Fibroblast of skin of left biceps (primary cell): ENCODE measurements around the gene HOXA9.
A peak's percentile ranks its signal among the peaks of the same experiment; 100 is the strongest.

Experiments
- DNase-seq, 2 experiments: peaks; one replicate each; pipeline ENCODE4 v3.0.0-alpha.2; 2013; ENCODE audit warnings: low read depth in 2 of 2

Gene HOXA9

DNA sequence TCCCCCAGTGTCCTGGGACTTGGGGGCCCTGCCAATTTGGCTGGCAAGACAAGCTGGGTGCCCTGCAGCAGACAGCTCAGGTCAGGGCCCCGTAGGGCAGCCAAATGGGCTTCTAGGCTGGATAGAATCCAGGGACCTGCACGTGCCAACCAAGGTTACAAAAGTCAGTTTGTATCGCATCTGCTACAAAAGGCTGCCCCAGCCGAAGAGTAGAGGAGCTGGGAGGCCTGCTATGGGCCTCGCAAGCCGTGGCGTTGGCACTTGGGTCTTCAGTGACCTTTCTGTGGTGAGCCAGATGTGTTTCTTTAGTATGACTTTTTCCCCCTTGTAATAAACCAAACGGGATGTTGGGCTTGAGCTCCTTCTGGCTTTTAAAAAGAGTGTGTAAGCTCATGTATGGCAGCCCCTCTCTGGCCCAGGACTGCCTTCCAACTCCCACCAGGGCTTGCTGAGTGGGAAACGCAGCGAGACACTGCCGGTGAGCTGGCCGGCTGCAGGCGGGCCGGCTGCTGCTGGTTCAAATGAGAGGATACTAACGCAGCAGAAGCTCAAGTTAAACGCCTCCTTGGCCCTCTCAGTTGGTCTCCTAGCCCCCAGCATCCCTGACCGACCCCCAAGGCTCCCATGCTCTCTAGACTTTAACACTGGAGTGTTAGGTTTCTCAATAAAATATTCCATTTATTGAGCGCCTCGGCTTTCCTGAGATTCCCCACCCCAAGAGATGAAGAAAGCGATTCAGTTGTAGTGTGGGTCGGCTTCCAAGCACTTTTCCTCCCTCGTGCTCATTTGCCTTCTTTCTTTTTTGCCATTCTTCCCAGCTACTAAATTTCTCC, 11.8 kb upstream of the HOXA9 start:
- no peak for DNase-seq

DNA sequence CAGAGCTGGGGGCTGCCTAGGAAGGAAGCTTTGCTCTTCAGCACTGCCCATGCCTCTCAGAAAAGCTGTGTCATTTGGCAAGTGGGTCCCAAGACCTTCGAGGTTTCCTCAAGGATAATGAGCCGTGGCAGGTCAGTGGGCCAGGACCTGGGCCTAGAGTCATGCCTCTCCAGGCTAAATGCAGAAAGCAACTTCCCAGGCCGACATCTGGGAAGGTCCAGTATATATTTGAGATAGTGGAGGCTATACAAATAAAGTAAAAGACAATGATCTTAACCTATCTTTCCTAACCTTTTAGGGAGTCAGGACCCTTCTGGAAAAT, 11.1 kb upstream of the HOXA9 start:
- DNase-seq = no peak

DNA sequence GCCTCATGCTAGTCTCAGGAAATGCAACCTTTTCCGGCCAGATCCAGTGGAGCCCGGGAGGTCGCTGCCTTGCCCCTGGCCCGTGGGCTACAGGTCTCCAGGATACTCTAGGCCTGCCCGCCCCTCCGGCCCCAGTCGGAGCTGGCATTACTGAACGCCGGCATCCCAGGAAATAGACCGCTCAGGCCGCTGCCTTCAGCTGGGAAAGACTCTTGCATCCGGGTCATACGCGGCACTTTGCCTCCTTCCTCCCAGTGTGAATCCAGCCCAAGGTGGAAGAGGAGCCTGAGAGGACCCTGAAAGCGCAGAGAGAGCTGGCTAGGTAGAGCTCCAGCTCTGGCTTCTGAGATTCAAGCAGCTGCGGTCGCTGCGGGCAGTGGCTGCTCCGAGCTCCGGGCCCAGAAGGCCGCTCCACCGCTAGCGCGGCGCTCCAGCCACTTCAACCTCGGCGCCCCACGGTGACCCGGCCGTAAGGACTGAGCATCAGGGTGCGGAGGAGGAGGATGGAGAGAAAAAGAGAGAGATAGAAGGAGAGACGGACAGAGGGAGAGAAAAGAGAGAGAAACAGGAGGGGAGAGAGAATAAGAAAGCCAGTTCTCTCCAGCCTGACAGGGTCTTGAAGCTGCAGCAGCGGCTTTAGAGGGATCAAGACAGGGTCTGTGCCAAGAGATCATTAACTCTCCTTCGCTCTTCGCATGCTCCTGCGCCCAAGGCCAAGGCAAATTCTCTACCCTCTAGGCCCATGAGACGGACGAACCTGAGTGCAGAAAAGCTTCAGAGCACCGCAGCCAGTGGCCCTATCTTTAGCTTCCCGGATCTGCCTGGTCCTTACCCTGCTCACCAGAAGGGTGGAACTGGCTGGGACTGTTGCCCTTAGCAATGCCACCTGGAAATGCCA, 10.5 kb upstream of the HOXA9 start:
- no peak for DNase-seq

DNA sequence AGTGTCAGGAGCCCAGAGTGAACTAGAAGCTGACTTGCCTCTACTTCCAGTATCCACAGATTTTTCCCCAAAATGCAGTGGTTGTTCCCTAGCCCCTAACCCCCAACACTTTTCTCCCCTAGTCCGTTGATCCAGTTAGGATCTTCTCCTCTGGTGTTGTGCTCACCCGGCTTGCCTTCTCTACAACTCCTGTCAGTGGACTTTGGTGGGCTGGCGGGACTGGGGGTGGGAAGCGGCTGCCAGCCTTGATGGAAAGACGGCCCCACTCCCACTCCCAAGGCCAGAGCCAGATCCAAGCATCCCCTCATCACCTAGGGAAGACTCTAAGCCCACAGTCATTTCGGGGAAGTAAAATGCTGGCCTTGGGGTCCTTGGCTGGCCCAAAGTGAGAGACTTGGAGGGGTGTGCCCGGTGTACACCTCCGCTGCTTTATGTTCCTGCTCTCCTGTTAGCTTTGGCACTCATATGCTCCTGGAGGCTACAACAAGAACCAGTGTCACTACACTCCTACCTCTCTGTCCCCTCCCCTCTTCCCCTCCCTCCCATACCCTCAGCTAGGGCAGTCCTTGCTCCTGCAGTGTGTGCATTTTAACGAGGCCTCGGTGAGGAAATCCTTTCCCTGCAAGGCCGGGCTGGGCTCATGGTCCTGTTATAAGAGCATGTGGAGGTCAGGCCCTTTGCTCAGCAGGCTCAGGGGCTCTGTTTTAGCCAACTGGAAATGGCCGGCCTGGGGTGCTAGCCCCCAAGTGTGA, 9.7 kb upstream of the HOXA9 start:
- no peak for DNase-seq

DNA sequence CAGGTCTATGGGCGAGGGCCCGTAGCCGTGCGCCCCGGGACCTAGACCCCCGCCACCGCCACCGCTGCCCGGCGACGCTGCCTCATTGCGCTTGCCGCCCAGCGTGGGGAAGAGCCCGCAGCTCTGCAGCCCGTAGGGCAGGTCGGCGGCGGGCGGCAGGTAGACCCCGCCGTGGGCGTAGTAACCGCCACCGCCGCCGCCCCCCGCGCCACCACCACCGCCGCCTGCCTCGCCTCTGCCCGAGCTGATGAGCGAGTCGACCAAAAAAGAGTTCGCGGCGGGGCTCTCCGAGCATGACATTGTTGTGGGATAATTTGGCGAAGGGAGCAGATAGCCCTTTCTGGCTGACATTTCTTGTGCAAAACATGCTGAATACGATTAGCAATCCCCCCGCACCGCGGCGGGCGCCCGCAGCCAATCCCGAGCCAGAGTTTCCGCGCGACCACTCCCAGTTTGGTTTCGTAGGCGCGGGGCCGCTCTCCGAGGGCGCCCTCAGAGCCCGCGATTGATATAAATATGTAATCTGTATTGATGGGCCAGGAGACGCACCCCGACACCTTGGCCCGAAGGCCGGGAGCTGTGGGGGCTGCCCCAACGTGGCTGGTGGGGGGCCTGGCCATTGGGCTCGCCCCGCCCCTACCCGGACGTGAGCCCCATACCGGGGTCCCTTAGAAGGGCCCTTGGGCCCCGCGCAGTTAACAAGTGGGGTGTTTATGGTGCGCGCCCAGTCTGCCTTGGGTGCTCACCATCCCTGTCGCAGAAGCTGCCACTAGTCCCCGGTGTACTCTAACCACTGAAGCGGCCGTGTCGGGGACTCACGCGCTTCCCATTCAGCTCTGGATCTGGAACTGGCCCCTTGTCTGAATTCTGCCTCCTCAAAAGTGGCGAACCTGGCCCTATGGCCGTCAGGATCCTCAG, 8.9 kb upstream of the HOXA9 start, which contains the start of gene HOXA10:
Gene HOXA10, minus strand, starts transcription at position 365 of the 918 bp plus-strand sequence. Its CDS starts 14 bp downstream, at position 351.
- peak in 1 of 2 experiments; percentile 62 for DNase-seq

DNA sequence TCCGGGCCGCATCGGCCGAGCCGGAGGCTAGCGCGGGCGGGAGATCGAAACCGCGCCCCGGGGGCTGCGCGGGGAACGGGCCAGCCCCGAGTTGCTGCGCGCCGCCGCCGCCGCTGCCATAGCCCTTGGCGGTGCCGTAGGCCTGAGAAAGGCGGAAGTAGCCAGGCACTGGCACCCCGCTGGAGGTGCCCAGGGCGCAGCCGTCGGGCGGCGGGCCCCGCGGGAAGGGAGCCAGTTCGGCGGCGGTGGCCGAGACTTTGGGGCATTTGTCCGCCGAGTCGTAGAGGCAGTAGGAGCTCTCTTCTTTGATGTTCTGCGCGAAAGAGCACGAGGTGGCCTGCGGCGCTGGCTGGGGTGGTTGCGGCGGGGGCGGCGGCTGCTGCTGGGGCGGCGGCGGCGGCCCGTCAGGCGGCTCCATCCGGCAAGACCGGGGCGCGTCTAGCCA, 8.2 kb upstream of the HOXA9 start:
- no peak for DNase-seq

DNA sequence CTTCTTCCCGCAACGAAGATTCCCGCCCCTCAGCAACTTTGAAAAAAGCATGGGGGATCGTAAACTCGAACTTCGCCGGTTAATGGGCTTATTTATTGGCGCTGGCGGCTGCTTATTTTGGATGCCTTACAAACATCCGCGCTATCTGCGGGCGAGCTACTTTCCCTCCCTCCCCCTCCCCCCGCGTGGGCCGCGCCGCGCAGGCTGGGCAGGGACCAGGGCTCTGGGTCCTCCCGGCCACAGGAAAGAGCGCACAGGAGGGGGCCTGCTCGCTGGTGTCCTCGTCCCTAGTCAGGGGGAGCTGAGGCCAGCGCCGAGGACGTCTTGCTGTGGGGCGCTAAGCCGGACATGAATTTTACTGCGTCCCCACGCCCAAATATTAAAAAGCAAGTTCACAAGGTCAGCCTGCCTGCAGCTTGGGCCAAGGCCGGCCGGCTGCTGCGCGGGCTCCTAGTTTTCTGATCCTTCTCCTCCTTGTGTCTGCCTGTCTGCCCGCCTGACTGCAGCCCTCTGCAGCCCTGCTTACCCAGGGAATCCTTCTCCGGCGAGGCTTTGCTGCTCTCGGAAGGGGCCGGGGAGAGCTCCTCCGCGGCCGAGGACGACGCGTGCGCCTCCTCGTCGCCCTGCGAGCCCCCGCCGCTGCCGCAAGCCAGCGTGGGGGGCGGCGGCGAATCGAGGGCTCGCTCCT, 7.6 kb upstream of the HOXA9 start:
- DNase-seq = peak in 1 of 2 experiments; percentile 53

DNA sequence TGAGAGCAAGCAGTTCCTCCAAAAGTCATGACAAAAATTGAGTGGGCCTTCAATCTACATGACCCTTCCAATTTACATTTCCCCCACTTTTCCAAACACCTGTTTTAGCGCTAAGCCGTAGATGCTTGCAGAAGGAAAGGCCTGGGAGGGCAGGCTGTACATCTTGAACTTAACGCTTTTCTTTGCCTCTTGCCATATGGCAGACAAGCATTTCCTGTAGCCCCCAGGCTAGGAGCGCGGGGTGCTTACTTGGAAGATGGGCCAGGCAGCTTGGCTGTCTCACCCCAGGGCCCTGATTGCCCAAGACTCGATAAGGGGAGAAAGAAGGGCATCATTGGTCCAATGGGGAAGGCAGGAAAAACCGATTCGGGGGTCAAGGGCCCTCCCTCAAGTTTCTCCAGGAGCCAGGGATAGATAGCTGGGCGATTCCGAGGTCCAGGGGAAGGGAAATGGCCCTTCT, 7.0 kb upstream of the HOXA9 start:
- DNase-seq = no peak

DNA sequence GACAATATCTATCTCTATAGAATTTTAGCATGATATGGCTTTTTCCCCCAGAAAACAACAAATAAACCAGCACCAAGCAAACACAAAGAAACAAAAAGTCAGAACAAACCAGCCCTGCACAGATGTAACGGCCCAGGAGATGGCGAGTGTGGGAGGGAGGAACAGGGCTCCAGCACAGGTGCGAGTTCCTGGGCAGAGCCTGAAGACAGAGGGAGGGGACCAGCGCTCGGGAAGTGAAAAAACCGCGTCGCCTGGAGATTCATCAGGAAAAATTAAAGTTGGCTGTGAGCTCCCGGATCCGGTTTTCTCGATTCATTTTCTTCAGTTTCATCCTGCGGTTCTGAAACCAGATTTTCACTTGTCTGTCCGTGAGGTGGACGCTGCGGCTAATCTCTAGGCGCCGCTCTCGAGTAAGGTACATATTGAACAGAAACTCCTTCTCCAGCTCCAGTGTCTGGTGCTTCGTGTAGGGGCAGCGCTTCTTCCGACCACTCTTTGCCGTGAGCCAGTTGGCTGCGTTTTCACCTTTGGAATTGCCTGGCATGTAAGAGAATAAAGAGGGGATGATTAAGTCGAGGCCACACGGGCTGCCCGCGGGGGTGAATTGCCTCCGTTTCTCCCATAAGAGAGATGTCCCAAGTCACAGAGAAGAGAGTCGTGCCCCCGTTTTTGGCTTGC, 6.4 kb upstream of the HOXA9 start:
- no peak for DNase-seq

DNA sequence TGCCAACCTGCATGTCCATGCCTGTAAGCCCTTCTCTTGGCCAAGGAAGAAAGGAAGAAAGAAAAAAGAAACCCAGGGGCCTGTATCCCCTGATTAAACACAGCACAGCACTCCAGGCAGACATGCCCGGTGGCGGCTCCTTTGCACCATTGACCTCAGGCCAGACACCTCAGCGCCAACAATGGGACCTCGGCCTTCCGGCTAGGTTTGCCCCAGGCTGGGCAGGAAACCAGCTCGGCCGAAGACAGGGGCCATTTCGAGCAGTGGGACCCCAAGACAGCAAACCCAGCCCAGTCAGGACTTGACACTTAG, 5.9 kb upstream of the HOXA9 start:
- DNase-seq = no peak

DNA sequence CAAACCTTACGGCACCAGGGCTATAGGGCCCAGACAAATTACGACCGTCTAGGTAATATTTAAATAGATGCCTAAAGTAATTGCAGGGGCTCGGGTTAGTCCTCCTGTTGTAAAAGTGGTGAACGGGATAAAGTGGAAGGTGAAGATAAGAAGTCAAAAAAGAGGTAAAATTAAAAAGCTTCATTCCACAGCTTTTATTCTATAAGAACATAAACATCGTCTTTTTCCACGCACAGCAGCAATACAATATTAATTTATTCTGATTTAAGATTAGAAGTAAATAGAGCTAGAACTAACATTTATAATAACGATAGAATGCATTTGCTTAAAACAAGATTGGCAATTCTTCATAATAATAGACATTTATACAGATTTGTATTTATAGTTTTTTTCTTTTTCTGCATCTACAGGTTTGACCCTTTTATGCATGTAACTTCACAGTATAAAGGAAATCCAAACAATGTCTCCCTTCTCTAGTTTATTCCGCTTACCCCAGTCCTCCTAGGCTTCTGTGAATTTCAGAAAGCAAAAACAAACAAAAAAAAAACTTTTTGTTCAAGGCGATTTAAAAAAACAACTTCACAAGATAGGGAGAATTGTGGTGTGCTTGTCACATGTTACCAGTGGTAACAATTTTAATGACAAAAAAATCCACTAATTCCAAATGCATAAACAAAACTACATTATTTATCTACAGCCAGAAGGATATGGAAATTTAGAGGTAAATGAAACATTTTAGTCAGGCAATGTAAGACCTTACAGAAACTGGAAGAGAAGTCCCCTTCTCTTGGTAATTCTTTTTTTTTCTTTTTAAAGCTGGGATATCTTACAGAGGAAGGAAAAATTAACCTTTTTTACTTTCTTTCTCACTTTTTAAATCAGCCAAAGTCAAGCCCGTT, 5.3 kb upstream of the HOXA9 start:
- no peak for DNase-seq

DNA sequence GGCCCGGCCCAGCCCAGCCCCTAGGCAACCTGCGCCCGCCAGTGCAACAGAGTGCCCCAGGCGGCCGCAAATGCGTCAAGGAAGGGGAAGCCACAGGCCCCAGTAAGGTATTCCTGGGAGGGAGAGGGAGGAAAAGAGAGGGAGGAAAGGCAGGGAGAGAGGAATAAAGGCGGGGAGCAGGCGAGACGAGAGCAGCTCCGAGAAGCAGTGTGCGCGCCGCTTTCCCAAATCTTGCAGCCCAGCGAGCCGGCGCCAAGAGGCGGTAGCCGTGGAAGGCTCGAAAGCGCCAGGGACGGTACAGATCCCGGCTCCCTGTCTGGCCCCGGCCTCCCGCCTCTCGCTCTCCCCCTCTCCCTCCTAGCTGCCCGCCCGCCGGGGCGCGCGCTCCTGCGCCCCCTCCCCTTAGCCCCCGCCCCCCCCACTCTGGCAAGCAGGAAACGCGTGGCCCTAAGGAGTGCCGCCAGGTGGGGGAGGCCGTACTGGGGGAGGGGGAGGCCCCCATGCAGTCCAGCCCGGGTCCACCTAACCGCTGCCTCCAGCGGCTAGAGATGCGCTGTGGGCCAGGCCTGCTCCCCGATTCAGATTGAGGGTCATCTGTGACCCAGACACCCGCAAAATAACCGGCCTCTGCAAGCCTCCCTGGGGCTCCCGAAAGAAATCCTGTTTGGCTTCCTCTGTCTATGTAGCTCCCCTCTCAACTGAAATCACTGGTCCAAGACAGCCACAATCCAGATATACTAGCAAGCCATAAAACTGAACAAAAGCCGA, 4.5 kb upstream of the HOXA9 start:
- DNase-seq = no peak

DNA sequence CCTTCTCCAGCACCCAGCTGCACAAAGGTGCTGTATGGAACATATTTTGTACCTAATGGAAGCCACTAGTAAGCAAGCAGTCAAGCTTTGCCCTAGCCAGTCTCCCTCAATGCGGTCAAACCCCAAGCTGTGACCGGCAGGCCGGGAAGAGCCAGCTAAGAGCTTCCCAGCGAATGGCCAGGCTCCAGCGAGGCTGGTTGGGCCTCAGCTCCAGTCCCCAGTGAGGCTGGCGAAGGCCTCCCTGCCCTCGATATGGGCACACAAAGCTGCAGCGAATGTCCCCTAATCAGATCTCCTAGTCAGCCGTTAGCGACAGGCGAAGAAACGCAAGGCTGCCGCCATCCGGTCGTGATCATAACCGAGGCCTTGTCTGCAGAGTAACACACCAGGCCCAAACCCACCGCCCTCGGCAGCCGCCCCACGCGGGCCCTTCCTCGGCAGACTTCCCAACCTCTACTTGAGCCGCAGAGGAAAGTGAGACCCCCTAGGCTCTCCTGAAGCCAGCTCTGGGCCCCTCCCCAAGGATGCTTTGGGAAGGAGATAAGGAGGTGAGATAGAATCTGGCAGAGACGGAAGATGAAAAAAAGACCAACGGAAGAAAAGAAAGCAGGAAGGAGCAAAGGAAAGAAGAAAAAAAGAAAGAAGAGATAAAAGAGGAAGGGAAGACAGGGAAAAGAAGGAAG, 3.1 kb upstream of the HOXA9 start:
- DNase-seq = no peak

DNA sequence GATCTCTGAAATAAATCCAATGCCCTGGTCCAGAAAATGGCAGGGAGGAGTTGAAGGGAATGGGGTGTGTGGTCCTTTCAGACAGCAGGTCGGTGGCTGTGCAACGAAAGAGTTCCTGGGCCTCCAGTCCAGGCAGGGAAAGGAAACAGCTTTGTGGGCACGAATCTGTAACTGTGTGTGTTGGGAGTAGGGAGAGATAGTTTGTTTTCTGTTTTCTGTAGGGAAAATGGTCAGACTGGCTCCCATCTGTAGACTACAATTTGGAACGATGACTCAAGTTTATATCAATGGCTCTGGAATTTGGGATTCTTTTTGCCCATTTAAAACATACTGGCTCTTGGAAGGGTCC, 2.6 kb upstream of the HOXA9 start:
- DNase-seq = no peak

DNA sequence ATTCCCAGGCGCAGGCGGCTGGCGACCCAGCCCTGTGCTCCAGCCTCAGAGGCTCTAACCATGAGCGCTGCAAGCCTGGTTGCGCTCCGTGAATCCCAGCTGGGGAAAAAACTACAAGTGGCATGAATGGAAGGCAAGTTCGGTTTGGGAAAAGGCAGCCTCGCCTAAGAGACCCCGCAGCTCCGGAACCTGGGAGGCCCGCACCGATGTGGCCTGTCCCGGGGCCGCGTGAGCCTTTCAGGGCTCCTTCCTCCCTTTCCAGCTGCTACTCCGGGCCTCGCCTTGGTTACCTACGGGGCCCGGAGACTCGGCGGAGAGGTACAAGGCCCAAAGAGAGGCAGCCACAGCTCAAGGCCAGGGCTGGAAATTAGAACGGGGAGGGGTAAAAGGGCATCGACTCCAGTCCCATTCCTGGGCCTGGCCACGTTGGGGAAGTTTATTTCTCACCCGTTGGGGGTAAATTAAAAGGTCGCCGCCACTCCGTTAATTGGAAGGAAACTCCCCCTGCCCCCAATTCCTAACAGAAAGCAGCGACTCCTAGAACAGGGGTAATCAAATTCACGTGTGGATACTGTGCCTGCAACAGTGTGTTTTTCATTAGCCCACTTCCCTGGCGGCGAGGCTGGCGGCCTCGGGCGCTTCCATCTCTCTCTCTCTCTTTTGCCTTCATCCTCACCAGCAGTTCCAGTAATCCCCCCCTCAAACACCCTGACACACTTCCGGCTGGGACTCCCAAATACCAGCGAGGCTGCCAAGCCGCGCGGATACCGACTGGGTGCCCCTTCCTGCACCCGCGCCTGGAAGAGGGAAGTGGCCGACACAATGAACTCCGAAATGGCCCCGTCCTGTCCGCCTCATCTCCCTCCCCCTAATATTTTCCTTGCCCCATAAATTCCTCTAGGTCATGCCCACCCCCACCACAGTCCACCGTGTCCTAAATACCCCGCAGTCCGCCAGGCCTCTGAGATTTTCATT, 1.5 kb upstream of the HOXA9 start:
- DNase-seq = peak; percentile 54 to 55

DNA sequence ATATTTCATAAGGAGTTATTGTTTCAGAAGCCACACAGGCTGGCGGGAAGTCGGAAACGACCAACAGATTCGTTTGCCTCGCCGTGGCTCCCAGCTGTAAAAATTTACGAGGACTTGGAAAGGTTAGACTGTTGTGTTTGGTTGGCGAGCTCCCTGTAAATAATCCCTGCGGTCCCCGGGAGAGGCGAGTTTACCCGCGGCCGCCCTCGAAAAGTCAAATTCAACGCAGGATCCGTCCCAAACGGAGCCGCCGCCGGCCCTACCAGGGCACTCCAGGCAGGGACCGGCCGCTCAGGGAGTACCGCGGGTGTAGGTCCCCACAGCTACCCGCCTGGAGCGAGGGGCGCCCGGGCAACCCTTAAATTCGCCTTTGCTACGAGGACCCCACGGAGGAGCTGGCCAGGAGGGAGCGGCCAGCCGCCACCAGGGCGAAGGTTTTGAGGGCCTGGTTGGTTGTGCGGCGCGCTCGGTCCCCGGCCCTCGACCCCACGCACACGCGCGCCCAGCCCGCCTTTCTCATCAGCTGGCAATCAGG, 726 bp upstream of the HOXA9 start:
- DNase-seq = no peak
